ENCODE results near the gene NMNAT2. TPM values are rescaled to one million over a fixed set of nuclear protein-coding genes. Genes with fewer than 3 reads are reported as not detected.
A peak's percentile ranks its signal among the peaks of the same experiment; 100 is the strongest.

The NMNAT2 gene
- total and polyA plus RNA-seq, 9 donors = 0.49 to 2.5 (median 0.98) TPM

DNA sequence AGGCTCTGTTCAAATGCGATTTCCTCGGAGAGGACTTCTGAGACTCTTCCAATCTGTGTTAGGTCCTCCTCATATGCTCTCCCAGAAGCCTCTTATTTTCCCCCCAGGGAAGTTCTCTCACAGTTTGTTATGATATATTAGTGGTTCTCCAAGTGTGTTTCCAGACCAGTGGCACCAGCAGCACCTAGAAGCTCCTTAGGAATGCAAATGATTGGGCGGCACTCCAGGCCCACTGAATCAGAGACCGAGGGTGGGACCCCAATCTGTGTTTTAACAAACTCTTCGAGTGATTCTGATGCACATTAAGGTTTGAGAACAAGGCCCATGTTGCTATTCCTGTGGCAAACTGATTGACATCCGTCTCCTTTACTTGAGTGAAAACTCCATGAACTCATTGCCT is 63.0 kb downstream of the NMNAT2 start:
- H3K27me3 ChIP-seq (ENCODE audit: control insufficient read depth, insufficient read depth, low read length) = no peaks in the 10 kb centered on the region
- WGBS (ENCODE audit: insufficient coverage) = 86% methylated on average over 2 of the region's 6 CpGs
- no peaks in the 10 kb centered on the region for H3K9me3 ChIP-seq (replicated peaks; ENCODE audit: control insufficient read depth, low read depth, low read length)
- DNase-seq = no peak
- no peaks in the 10 kb centered on the region for H3K36me3 ChIP-seq (ENCODE audit: control insufficient read depth, insufficient read depth, low read length)
- no peak overlapping the region for H3K4me3 ChIP-seq (ENCODE audit: low read length)
- no peak overlapping the region for H3K27ac ChIP-seq (ENCODE audit: low read length)
- H3K4me1 ChIP-seq (ENCODE audit: control insufficient read depth, insufficient read depth, low read length) = peaks cover under 1% of the 10 kb centered on the region

- no peaks in the 10 kb centered on the region for H3K9me3 ChIP-seq (replicated peaks; ENCODE audit: control insufficient read depth, low read depth, low read length)
- H3K27me3 ChIP-seq (ENCODE audit: control insufficient read depth, insufficient read depth, low read length) = no peaks in the 10 kb centered on the region
- H3K36me3 ChIP-seq (ENCODE audit: control insufficient read depth, insufficient read depth, low read length) = no peaks in the 10 kb centered on the region
- H3K27ac ChIP-seq (ENCODE audit: low read length) = no peak overlapping the region
- H3K4me3 ChIP-seq (ENCODE audit: low read length) = no peak overlapping the region
- H3K4me1 ChIP-seq (ENCODE audit: control insufficient read depth, insufficient read depth, low read length) = peaks cover 8% of the 10 kb centered on the region
- 75% methylated on average over 1 of the region's 1 CpG for WGBS (ENCODE audit: insufficient coverage)
- DNase-seq = no peak
Measured at GRCh38 chr1:183353597-183353996, 64.6 kb downstream of the NMNAT2 start.

DNA sequence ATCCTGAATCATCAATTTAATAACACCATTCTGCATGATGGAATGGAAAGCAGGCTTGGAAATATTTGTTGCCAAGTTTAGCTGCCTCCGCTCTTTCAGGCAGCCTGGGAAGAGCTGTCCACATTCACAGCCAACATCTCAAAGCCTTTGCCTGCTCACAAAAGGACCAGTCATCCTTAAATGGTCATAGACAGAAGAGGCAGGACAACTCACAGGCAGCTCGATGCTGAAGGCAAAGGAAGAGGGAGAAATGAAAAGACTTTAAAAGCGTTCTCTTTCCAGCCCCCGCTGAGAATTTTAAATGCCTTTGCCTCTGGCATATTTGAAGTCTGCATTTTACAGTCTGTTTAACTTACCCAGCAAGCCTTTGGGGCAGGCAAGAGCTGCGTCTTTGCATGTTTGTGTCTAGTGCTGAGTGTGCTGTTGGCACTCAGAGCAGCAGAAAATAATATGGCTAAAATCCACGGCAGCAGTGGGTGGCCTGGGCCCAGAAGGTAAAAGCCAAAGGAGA is 68.9 kb downstream of the NMNAT2 start:
- no peaks in the 10 kb centered on the region for H3K27me3 ChIP-seq (ENCODE audit: control insufficient read depth, insufficient read depth, low read length)
- 18% methylated on average over 5 of the region's 6 CpGs for WGBS (ENCODE audit: insufficient coverage)
- peak; percentile 93 for DNase-seq
- H3K9me3 ChIP-seq (replicated peaks; ENCODE audit: control insufficient read depth, low read depth, low read length) = no peaks in the 10 kb centered on the region
- no peaks in the 10 kb centered on the region for H3K36me3 ChIP-seq (ENCODE audit: control insufficient read depth, insufficient read depth, low read length)
- H3K27ac ChIP-seq (ENCODE audit: low read length) = no peak overlapping the region
- H3K4me3 ChIP-seq (ENCODE audit: low read length) = no peak overlapping the region
- H3K4me1 ChIP-seq (ENCODE audit: control insufficient read depth, insufficient read depth, low read length) = peaks cover 8% of the 10 kb centered on the region

DNA sequence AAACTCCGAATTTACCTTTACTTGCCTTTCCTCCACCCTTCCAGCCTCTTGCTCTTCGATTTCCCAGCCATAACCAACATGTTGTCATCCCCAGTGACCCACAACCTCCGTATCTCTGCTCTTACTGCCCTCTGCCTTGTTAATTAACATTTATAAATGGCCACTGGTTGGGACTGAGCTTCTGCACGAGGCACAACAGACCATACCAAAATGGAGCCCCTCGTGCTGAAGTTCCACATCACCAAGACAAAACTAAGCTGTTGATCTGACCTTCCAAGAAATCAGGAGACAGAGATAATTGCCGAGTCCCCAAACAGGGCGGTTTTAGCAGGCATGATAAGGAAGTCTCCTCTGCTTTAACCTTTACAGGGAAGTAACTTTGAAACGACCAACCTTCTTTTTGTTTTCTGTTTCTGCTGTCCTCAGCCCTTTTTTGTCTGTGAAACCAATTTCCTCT is 71.9 kb downstream of the NMNAT2 start:
- WGBS (ENCODE audit: insufficient coverage) = 40% methylated on average over 7 of the region's 8 CpGs
- H3K4me1 ChIP-seq (ENCODE audit: control insufficient read depth, insufficient read depth, low read length) = peaks cover 8% of the 10 kb centered on the region
- no peaks in the 10 kb centered on the region for H3K36me3 ChIP-seq (ENCODE audit: control insufficient read depth, insufficient read depth, low read length)

DNA sequence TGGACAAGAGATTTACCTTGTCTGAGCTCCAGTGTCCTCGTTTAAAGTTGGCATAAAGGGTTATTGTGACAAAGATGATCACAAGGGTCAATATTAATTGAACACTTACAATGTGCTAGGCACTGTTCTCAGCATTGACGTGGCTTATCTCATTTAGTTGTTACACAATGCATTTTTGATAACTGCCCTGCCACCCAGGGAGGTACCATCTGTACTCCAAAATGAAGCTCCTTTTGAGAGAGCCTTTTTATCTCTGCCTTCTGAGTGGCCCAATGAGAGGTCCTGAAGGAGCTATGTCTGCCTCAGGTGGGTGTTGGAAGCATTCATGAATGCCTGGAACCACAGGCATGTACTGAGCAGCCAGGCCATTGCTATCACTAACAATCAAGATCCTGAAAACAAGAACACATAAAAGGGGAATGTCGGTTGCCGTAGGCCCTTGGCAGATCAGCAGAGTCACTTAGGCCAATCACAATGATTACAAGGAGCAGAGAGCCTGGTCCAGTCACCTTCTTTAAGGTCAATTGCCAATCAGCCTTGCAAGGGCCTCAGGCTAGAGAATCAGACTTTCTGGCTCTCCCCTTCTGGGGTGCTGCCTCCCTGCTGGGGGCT is 78.5 kb downstream of the NMNAT2 start:
- WGBS (ENCODE audit: insufficient coverage) = 97% methylated on average over 4 of the region's 4 CpGs
- H3K4me3 ChIP-seq (ENCODE audit: low read length) = no peak overlapping the region
- no peaks in the 10 kb centered on the region for H3K9me3 ChIP-seq (replicated peaks; ENCODE audit: control insufficient read depth, low read depth, low read length)
- no peak for DNase-seq
- H3K4me1 ChIP-seq (ENCODE audit: control insufficient read depth, insufficient read depth, low read length) = no peaks in the 10 kb centered on the region
- no peak overlapping the region for H3K27ac ChIP-seq (ENCODE audit: low read length)
- H3K27me3 ChIP-seq (ENCODE audit: control insufficient read depth, insufficient read depth, low read length) = no peaks in the 10 kb centered on the region
- no peaks in the 10 kb centered on the region for H3K36me3 ChIP-seq (ENCODE audit: control insufficient read depth, insufficient read depth, low read length)

More for the DNA sequence above, 71.9 kb downstream of the NMNAT2 start:
- H3K27ac ChIP-seq (ENCODE audit: low read length) = no peak overlapping the region
- H3K4me3 ChIP-seq (ENCODE audit: low read length) = no peak overlapping the region
- peak; percentile 41 for DNase-seq
- H3K9me3 ChIP-seq (replicated peaks; ENCODE audit: control insufficient read depth, low read depth, low read length) = no peaks in the 10 kb centered on the region
- H3K27me3 ChIP-seq (ENCODE audit: control insufficient read depth, insufficient read depth, low read length) = no peaks in the 10 kb centered on the region

DNA sequence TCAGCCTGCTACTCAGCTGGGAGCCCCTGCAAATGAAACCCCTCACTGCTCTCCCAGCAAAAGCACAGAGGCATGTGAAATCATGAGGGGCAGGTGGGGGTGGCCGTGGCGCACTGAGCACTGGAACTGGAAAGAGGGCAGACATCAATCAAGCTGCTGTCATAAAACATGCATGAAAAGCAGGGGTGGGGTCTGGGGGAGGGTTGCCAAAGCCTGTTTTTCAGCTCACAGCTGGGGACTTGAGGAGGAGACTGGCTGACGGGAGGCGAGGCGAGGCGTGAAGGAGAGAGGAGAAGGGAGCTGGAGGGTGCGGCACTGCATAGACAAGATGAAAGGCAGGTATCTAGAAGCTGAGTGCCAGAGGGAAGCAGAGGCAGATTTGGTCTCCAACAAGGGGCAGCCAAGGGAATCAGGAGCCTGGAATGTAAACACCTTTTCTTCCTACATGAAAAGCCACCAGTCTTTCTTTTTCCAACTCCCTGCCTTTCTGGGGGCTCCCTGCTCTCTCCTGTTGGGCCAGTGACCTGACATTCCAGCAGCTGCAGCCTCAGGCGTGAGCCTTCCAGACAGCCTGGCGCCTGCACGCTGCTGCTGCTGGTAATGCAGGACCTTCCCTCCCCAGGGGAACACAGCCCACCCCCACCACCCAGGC is 87.0 kb downstream of the NMNAT2 start:
- no peaks in the 10 kb centered on the region for H3K9me3 ChIP-seq (replicated peaks; ENCODE audit: control insufficient read depth, low read depth, low read length)
- WGBS (ENCODE audit: insufficient coverage) = 9% methylated on average over 7 of the region's 10 CpGs
- H3K4me1 ChIP-seq (ENCODE audit: control insufficient read depth, insufficient read depth, low read length) = peaks cover 27% of the 10 kb centered on the region
- H3K4me3 ChIP-seq (ENCODE audit: low read length) = no peak overlapping the region
- H3K36me3 ChIP-seq (ENCODE audit: control insufficient read depth, insufficient read depth, low read length) = no peaks in the 10 kb centered on the region
- no peak overlapping the region for H3K27ac ChIP-seq (ENCODE audit: low read length)
- H3K27me3 ChIP-seq (ENCODE audit: control insufficient read depth, insufficient read depth, low read length) = peaks cover 3% of the 10 kb centered on the region
- peak; percentile 32 for DNase-seq

- Histone ChIP-seq H3K27ac (ENCODE audit: low read length) (no peak overlapping the region), H3K4me1 (ENCODE audit: control insufficient read depth, insufficient read depth, low read length) (peaks cover 27% of the 10 kb centered on the region), H3K36me3 (ENCODE audit: control insufficient read depth, insufficient read depth, low read length) (no peaks in the 10 kb centered on the region), H3K9me3 (replicated peaks; ENCODE audit: control insufficient read depth, low read depth, low read length) (no peaks in the 10 kb centered on the region), H3K27me3 (ENCODE audit: control insufficient read depth, insufficient read depth, low read length) (peaks cover 3% of the 10 kb centered on the region), H3K4me3 (ENCODE audit: low read length) (no peak overlapping the region)
- 100% methylated on average over 1 of the region's 4 CpGs for WGBS (ENCODE audit: insufficient coverage)
- no peak for DNase-seq
Measured at GRCh38 chr1:183330335-183330734, 87.8 kb downstream of the NMNAT2 start.

DNA sequence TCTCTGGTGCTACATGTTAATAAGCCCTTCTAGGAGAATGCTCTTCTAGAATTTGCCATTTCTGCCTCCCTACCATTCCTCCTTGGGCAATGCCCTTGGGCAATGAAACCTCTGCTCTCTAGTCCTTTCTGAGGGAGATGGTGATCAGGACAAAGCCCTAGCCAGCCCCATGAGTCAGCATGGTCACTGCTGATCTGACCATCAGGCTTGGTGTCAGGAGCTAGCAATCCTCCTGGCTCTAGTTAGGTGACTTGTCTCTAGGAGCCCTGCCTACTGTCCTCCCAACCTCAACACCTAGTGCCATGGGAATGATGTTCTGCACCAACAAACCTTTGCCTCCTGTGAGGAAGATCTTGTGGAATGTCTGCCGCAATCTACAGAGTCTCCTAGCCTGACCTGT is 89.8 kb downstream of the NMNAT2 start:
- H3K4me1 ChIP-seq (ENCODE audit: control insufficient read depth, insufficient read depth, low read length) = peaks cover 27% of the 10 kb centered on the region
- DNase-seq = no peak
- no peak overlapping the region for H3K4me3 ChIP-seq (ENCODE audit: low read length)
- WGBS (ENCODE audit: insufficient coverage) = 100% methylated on average over 1 of the region's 1 CpG
- no peaks in the 10 kb centered on the region for H3K9me3 ChIP-seq (replicated peaks; ENCODE audit: control insufficient read depth, low read depth, low read length)
- peaks cover 3% of the 10 kb centered on the region for H3K27me3 ChIP-seq (ENCODE audit: control insufficient read depth, insufficient read depth, low read length)
- no peaks in the 10 kb centered on the region for H3K36me3 ChIP-seq (ENCODE audit: control insufficient read depth, insufficient read depth, low read length)
- no peak overlapping the region for H3K27ac ChIP-seq (ENCODE audit: low read length)

DNA sequence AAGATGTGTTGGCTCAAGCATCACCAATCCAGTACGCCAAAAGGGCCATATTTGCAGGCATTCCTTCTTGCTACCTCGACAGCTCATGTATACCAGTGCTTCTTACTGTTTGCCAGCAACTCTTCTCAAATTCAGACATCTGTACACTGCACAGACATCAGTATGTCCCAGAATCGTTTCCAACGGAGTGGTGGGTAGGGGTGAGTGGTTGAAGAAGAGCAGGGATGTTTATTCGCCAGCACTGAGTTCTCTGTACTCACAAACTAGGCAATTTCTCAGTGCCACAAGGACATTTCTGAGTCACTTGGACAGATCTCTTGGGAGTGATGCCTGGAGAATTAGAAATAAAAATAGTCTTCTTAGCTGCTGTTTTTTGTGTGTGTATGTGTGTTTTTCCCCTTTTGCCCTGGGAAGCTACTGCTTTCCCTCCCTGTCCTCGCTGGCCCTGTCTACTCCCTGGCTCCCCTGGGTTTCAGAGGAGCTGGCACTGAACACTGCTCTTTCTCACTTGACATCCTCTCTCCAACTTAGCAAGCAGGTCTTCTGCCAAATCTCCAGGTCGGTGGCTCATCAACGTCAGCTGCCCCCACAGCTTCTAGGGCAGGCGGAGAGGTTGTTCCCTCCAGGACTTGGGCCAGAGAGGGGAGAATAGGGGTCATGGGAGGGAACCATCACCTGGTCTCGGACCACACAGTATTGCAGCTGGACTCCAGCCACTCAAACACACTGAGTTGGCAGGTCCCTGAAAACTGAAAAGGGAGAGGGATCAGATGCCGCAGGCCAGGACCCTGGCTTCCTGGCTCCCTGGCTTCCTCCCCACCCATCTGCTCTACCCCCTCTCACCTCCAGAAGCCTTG is 90.5 kb downstream of the NMNAT2 start:
- peak overlapping the region; percentile 1 for H3K27ac ChIP-seq (ENCODE audit: low read length)
- WGBS (ENCODE audit: insufficient coverage) = 52% methylated on average over 4 of the region's 11 CpGs
- peaks cover 27% of the 10 kb centered on the region for H3K4me1 ChIP-seq (ENCODE audit: control insufficient read depth, insufficient read depth, low read length)
- DNase-seq = peak; percentile 44
- H3K36me3 ChIP-seq (ENCODE audit: control insufficient read depth, insufficient read depth, low read length) = no peaks in the 10 kb centered on the region
- no peak overlapping the region for H3K4me3 ChIP-seq (ENCODE audit: low read length)
- peaks cover 3% of the 10 kb centered on the region for H3K27me3 ChIP-seq (ENCODE audit: control insufficient read depth, insufficient read depth, low read length)
- no peaks in the 10 kb centered on the region for H3K9me3 ChIP-seq (replicated peaks; ENCODE audit: control insufficient read depth, low read depth, low read length)
